AML-193 (cell line): ENCODE measurements around the gene COL6A3.

Source experiments
- DNase-seq, 2 experiments: peaks; one replicate each; lab custom pipeline; 2025; lab: John Stamatoyannopoulos, UW

COL6A3 gene

GRCh38 chr2:237413777-237414661 is at the start of gene COL6A3:
Gene COL6A3 (minus strand): TSS chr2:237414164. CDS start chr2:237396817, 17,347 bp downstream.
- DNase-seq, result no peak

GRCh38 chr2:237459741-237460174 is 45.8 kb upstream of the COL6A3 start:
- no peak for DNase-seq

GRCh38 chr2:237459226-237459625 is 45.3 kb upstream of the COL6A3 start:
- DNase-seq, result no peak

- DNase-seq, result no peak
Measured at GRCh38 chr2:237458519-237458918, 44.6 kb upstream of the COL6A3 start.

GRCh38 chr2:237457388-237457941 is 43.5 kb upstream of the COL6A3 start:
- no peak for DNase-seq

GRCh38 chr2:237456200-237456843 is 42.4 kb upstream of the COL6A3 start:
- DNase-seq, result no peak

- no peak for DNase-seq
Measured at GRCh38 chr2:237455764-237456163, 41.8 kb upstream of the COL6A3 start.

GRCh38 chr2:237453671-237454070 is 39.7 kb upstream of the COL6A3 start:
- DNase-seq, result no peak

GRCh38 chr2:237452861-237453260 is 38.9 kb upstream of the COL6A3 start:
- DNase-seq, result no peak

- DNase-seq, result no peak
Measured at GRCh38 chr2:237451643-237452469, 37.9 kb upstream of the COL6A3 start.

GRCh38 chr2:237450583-237450982 is 36.6 kb upstream of the COL6A3 start:
- DNase-seq, result no peak

GRCh38 chr2:237450108-237450507 is 36.1 kb upstream of the COL6A3 start:
- DNase-seq, result no peak

- DNase-seq, result no peak
Measured at GRCh38 chr2:237449193-237449881, 35.4 kb upstream of the COL6A3 start.

- DNase-seq, result no peak
Measured at GRCh38 chr2:237448626-237449025, 34.7 kb upstream of the COL6A3 start.

GRCh38 chr2:237448171-237448570 is 34.2 kb upstream of the COL6A3 start:
- DNase-seq, result no peak

GRCh38 chr2:237447496-237447895 is 33.5 kb upstream of the COL6A3 start:
- no peak for DNase-seq

GRCh38 chr2:237446338-237446665 is 32.3 kb upstream of the COL6A3 start:
- DNase-seq, result no peak

- no peak for DNase-seq
Measured at GRCh38 chr2:237445611-237446337, 31.8 kb upstream of the COL6A3 start.

GRCh38 chr2:237444071-237444470 is 30.1 kb upstream of the COL6A3 start:
- no peak for DNase-seq

GRCh38 chr2:237441605-237442274 is 27.8 kb upstream of the COL6A3 start:
- no peak for DNase-seq
